Left lung (tissue), 10 donors: ENCODE results near the gene THAP5. TPM values are rescaled to one million over a fixed set of nuclear protein-coding genes. Genes with fewer than 3 reads are reported as not detected.

ENCODE experiments used
- ATAC-seq: fragments of 200-7000 bp; cut with Tn5 transposase; one replicate; pipeline ENCODE4 v1.9.1; 2020; ENCODE audit warnings: moderate library complexity
- DNase-seq, 4 donors: peaks; one replicate each; pipeline ENCODE4 v3.0.0-alpha.2; 2013 to 2020
- H3K27ac ChIP-seq, 2 donors: fragments of 200-600 bp; sonication (generic) in 1 of 2; one replicate each; pipeline versions ENCODE4 v1.5.0 to v1.8.0; 2020 to 2021
- H3K27me3 ChIP-seq, 2 donors: fragments of 200-600 bp; sonication (generic) in 1 of 2; one replicate each; pipeline versions ENCODE4 v1.5.0 to v1.8.0; 2020 to 2021
- H3K36me3 ChIP-seq, 2 donors: fragments of 200-600 bp; sonication (generic) in 1 of 2; one replicate each; pipeline versions ENCODE4 v1.5.0 to v1.8.0; 2020 to 2021
- H3K4me1 ChIP-seq, 2 donors: fragments of 200-600 bp; one replicate each; pipeline ENCODE4 v1.8.0; 2021
- H3K4me3 ChIP-seq, 2 donors: fragments of 200-600 bp; sonication (generic) in 1 of 2; one replicate each; pipeline versions ENCODE4 v1.5.0 to v1.8.0; 2020 to 2021; ENCODE audit warnings: mild to moderate bottlenecking in 1 of 2
- H3K9me3 ChIP-seq, 2 donors: fragments of 200-600 bp; sonication (generic) in 1 of 2; one replicate each; pipeline versions ENCODE4 v1.5.0 to v1.8.0; 2020 to 2021
- intact Hi-C, 2 donors: fragments of 100-400 bp; cut with DNase I; formaldehyde crosslinking; loops; one replicate each; pipeline versions ENCODE4 v1.11.2 to v1.14.2; 2022
- polyA plus RNA-seq, 6 donors: library from polyadenylated mRNA; unstranded; fragments of 120-200 nt; gene quantifications; one replicate each; pipeline ENCODE4 v1.2.1, GENCODE V29; 2013; ENCODE audit not compliant: insufficient read length in 6 of 6
- total RNA-seq, 2 donors: library from RNA; stranded (reverse); fragmentation: NEBNext Ultra II Directional; extraction: Animal tissue kit (Norgen Biotek cat#: 25700); gene quantifications; one replicate each; pipeline ENCODE4 v1.2.1, GENCODE V29; 2021
- TF ChIP-seq, protein P1 (sequence below), 2 donors: fragments of 200-600 bp; sonication (generic) in 1 of 2; IDR thresholded peaks; one replicate each; pipeline versions ENCODE4 v1.5.0 to v1.8.0; 2021; ENCODE audit warnings: antibody characterized with exemption in 2 of 2
- donor health status: DM: no; HTN: yes; CAD: no.
- donor health status: DM: no; HTN: no; CAD: no.

THAP5 gene
- total and polyA plus RNA-seq, 8 donors: 19.4 to 36.8 (median 33.3) TPM

- no peaks in the 10 kb centered on the region for H3K27me3 ChIP-seq
- intact Hi-C loops: no loop called here
- no peaks in the 10 kb centered on the region for H3K4me1 ChIP-seq
- H3K4me3 ChIP-seq: no peak overlapping the region
- H3K27ac ChIP-seq: no peak overlapping the region
- DNase-seq (peak in 2 of 4 donors; percentile 36 to 65), ATAC-seq (peak; percentile 31)
- TF ChIP-seq, protein P1, sequence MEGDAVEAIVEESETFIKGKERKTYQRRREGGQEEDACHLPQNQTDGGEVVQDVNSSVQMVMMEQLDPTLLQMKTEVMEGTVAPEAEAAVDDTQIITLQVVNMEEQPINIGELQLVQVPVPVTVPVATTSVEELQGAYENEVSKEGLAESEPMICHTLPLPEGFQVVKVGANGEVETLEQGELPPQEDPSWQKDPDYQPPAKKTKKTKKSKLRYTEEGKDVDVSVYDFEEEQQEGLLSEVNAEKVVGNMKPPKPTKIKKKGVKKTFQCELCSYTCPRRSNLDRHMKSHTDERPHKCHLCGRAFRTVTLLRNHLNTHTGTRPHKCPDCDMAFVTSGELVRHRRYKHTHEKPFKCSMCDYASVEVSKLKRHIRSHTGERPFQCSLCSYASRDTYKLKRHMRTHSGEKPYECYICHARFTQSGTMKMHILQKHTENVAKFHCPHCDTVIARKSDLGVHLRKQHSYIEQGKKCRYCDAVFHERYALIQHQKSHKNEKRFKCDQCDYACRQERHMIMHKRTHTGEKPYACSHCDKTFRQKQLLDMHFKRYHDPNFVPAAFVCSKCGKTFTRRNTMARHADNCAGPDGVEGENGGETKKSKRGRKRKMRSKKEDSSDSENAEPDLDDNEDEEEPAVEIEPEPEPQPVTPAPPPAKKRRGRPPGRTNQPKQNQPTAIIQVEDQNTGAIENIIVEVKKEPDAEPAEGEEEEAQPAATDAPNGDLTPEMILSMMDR (IDR thresholded peaks at IDR 0.05): no peak
- no peaks in the 10 kb centered on the region for H3K9me3 ChIP-seq
- H3K36me3 ChIP-seq: no peaks in the 10 kb centered on the region
Observed at GRCh38 chr7:108592646-108593201, 23.2 kb upstream of the THAP5 start.

DNA sequence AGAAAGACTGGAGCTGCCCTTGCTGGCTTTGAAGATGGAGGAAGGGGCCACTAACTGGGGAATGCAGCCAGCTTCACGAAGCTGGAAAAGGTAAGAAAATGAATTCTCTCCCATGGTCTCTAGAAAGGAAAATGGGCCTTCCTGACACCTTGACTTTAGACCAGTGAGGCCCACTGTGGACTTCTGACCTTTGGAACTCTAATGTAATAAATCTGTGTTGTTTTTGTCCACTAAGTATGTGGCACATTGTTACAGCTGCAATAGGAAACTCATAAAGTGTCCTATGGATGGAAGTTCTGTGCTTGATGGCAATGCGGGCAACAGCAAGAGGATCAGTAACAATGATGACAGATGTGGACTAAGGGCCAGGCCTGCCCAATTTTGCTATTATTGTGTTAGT is 21.1 kb upstream of the THAP5 start:
- intact Hi-C loops: no loop called here
- no peak for ATAC-seq
- DNase-seq: no peak
- TF ChIP-seq, protein P1 (IDR thresholded peaks at IDR 0.05): no peak
- Histone ChIP-seq H3K27me3 (no peaks in the 10 kb centered on the region), H3K9me3 (no peaks in the 10 kb centered on the region), H3K4me3 (no peak overlapping the region), H3K4me1 (no peaks in the 10 kb centered on the region), H3K27ac (no peak overlapping the region), H3K36me3 (no peaks in the 10 kb centered on the region)

GRCh38 chr7:108589874-108590273 is 20.4 kb upstream of the THAP5 start:
- no peaks in the 10 kb centered on the region for H3K9me3 ChIP-seq
- TF ChIP-seq, protein P1 (IDR thresholded peaks at IDR 0.05): no peak
- DNase-seq: no peak
- ATAC-seq: no peak
- no peak overlapping the region for H3K4me3 ChIP-seq
- intact Hi-C loops: no loop called here
- no peaks in the 10 kb centered on the region for H3K27me3 ChIP-seq
- H3K36me3 ChIP-seq: no peaks in the 10 kb centered on the region
- no peak overlapping the region for H3K27ac ChIP-seq
- no peaks in the 10 kb centered on the region for H3K4me1 ChIP-seq

GRCh38 chr7:108589199-108589598 is 19.7 kb upstream of the THAP5 start:
- DNase-seq (no peak), ATAC-seq (no peak)
- Histone ChIP-seq H3K36me3 (no peaks in the 10 kb centered on the region), H3K27me3 (no peaks in the 10 kb centered on the region), H3K4me1 (no peaks in the 10 kb centered on the region), H3K9me3 (no peaks in the 10 kb centered on the region), H3K4me3 (no peak overlapping the region), H3K27ac (no peak overlapping the region)
- TF ChIP-seq, protein P1 (IDR thresholded peaks at IDR 0.05): no peak
- intact Hi-C loops: no loop called here

DNA sequence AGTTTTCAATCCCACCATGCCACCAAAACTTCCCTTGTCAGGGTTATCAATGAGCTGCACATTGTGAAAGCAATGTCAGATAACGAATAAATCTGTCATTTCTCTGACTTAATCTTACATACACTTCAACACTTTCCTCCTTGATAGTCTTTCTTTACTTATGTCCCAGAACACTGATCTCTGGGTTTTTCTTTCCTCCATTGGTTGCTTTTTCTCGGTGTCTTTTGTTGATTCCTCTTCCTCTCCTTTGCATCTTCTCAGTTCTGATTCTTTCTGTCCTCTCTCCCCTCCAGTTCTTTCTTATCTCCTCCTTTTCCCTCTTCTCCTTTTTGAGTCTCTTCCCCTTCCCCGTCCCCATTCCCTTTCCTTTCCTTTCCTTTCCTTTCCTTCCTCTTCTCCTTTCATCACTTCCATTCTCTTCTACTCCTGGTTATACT is 16.8 kb upstream of the THAP5 start:
- TF ChIP-seq, protein P1 (IDR thresholded peaks at IDR 0.05): no peak
- Histone ChIP-seq H3K4me3 (no peak overlapping the region), H3K4me1 (no peaks in the 10 kb centered on the region), H3K36me3 (no peaks in the 10 kb centered on the region), H3K9me3 (no peaks in the 10 kb centered on the region), H3K27me3 (no peaks in the 10 kb centered on the region), H3K27ac (no peak overlapping the region)
- DNase-seq (no peak), ATAC-seq (no peak)
- intact Hi-C loops: no loop called here
